HTERT RPE-1 (cell line): ENCODE results near the gene LHFPL4.
"Not testable (repeated sequence)": the region's sequence is repeated elsewhere in the genome, so short reads cannot be mapped to it uniquely, and the experiment has no call there.

Experiments used
- in situ Hi-C: fragments of 300-500 bp; cut with MboI; formaldehyde crosslinking; loops from 4 replicates; pipeline ENCODE4 v1.14.3; 2020; ENCODE audit warnings: low sequenced_read_pairs

LHFPL4 gene

DNA sequence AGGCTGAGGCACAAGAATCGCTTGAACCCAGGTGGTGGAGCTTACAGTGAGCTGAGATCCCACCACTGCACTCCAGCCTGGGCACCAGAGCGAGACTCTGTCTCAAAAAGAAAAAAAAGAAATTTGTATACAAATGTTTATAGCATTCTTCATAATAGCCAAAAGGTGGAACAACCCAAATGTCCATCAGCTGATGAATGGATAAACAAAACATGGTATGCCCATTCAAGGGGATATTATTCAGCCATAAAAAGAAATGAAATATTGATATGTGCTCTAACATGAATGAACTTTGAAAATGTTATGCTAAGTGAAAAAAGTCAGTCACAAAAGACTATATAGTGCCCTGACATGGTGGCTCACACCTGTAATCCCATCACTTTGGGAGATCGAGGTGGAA, 11.4 kb downstream of the LHFPL4 start:
- in situ Hi-C loops: no loop called here

DNA sequence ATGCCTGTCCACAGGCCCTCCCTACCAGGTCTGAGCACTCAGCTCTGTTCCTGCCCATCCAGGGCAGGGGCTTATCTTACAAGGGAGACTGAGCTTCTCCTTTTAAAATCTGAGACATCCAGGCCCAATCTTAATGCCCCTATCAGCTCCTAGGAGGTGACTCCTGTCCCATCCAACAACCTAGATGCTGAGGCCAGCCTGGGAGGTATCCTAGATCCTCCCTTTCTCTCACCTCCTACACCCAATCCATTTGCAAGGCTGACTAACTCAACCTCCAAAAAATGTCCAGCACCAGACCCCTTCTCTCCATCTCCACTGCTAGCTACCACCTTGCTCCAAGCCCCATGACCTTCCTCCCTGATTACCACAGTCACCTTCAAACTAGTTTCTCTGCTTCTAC, 17.4 kb downstream of the LHFPL4 start:
- in situ Hi-C loops: no loop called here

DNA sequence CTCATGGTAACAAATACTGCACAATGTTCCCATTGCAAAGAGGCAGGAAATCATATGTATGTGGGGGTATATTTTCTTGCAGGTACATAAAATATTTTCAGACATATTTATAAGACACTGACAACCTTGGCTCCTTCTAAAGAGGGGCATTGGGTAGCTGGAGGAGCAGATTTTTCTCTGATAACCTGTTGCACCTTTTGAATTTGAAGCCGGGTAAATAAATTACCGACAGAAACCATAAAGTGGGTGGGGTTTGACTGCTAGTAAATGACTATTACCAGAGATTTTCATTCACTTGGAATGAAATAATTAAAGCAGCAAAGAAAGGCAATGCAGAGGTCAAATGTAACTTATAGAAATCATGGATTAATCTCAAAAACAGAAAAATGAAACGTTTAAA, 19.2 kb downstream of the LHFPL4 start:
- in situ Hi-C loops: no loop called here

DNA sequence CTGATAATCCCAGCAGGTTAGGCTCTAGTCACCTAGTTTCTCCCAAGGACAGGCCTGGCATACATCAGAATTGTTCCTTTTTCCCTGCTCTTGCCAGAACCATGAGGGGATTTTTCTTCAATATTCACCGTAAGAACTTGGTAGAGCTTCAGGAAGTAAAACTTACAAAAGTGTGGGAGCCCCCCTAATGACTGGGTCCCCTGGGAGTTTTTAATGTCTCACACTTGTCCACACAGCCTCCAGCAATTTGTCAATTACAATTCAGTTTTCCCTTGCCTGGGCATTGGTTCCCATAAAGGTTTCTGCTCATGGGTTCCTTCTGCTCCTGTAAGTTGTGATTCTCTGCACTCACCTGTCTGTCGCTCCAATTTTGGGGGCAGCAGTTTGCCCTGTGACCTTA, 28.5 kb downstream of the LHFPL4 start:
- in situ Hi-C loops: no loop called here

DNA sequence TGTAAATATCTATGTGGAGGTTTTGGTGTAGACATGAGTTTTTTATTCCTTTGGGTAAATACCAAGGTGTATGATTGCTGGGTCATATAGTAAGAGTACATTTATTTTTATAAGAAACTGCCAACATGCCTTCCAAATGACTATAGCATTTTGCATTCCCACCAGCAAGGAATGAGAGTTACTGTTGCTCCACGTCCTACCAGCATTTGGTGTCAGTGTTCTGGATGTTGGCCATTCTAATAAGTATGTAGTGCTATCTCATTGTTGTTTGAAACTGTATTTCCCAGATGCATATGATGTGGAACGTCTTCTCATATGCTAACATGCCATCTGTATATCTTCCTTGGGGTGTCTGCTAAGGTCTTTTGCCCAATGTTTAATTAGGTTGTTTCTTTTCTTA, 38.7 kb downstream of the LHFPL4 start:
- in situ Hi-C loops: no loop called here

DNA sequence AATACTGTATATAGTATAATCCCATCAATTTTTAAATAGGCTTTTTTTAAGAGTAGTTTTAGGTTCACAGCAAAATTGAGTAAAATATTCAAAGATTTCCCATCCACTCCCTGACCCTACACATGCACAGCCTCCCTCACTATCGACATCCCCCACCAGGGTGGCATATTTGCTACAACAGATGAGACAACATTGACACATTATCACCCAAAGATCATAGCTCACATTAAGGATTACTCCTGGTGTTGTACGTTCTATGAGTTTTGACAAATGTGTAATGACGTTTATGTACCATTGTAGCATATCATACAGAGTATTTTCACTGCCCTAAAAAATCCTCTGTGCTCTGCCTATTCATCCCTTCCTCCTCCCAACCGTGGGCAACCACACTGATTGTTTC, 39.3 kb downstream of the LHFPL4 start:
- in situ Hi-C loops: no loop called here

DNA sequence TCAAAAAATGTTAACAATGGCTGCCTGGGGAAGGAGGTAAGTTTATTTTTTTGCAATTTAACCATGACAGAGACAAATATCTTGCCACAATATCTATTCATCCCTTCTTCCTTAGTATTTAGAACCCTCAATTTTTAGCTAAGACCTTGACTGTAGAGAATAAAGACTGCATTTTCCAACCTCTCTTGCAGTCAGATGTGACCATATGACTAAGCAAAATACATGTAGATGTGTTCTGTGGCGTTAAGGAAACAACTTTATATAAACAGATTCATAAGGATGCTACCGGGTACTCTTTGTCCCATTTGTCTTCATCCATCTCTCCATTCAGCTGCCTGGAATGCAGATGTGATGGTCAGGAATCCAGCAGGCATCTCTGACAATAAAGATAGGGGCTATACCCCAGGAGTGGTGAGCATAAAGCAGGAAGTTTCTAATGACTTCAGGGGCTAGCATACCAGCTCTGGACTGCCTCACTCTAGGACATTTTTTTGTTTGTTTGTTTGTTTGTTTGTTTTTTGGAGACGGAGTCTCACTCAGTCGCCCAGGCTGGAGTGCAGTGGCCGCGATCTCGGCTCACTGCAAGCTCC, 41.1 kb downstream of the LHFPL4 start:
- in situ Hi-C loops: no loop called here

DNA sequence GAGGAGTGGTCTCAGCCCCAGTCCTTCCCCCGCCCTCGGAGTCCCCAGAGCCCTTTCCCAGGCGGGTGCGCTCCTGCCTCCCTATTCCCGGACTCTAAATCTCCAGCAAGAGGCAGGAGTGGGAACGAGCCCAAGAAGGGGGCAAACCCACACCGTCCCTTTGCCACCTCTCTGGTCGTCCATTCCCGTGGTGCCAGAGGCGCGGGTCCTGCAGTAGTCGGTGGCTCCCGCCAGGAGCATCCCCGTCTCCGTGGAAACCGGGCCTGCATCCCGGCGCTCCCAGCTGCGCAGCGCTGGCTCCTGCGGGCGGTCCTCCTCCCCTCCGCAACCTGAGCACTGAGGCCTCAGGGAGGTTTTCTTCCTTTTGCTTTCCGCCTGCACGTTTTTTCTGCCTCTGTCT, 44.8 kb downstream of the LHFPL4 start:
- in situ Hi-C loops: no loop called here

DNA sequence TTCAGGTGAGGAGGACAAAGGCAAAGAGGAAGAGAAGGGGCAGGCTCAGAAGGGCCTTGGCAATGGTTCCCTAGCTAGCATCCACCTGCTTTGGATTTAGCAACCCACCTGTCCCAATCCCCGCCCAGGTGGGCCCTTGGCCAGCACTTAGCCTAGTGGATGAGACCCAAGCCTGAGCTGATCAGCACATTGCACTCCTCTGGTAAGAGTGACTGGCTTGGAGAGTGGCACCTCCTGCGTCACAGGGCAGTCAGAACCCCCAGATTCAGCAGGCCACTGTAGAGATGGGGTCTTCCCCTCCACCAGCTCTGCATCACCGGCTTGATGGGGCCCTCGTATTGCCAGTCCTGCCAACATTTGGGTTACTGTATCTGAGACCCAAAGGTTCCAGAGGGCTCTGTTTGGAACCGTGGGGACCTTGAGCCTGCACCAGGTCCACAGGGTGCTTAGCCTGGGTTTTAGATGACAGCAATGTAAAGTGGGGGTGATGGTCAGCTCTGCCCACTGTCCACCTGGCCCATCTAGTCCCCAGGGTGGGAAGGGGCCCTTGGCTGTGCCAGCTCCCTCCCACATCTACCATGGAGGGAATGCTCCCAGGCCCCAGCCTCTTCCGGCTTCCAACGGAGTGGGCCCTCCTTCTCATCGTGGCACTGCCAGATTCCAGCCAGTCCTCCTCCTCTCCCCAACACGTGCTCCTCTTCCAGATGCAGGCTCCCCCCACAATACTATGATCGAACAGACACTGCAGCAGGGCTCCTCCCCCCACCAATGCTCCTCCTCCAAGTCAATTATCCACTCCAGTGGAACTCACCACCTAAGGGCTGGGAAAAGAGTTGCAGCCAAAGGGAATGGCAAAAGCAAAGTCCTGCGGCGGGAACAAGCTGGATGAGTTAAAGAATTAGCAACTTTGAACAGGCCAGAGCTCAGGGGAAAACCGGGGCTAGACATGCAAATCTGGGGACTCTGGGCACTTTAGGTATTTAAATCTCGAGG, 45.7 kb downstream of the LHFPL4 start:
- in situ Hi-C loops: no loop called here

DNA sequence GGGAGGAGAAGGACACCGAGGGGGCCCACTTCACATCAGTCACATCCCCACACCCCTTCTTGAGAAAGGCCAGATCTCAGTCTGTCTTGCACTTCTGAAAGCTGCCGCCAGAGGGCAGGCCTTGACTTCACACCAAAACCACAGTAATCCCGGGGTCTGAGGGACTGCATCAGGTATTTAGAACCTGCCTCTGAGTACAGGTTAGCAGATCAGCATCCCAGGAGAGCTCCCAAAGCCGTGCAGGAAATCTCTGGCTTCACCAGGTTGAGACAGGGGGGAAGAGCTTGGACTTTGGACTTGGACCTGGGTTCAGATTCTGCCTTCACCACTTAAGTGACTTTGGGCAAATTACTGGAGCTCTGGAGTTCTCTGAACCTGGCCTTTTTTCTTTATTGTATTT, 50.3 kb downstream of the LHFPL4 start:
- in situ Hi-C loops: no loop called here

DNA sequence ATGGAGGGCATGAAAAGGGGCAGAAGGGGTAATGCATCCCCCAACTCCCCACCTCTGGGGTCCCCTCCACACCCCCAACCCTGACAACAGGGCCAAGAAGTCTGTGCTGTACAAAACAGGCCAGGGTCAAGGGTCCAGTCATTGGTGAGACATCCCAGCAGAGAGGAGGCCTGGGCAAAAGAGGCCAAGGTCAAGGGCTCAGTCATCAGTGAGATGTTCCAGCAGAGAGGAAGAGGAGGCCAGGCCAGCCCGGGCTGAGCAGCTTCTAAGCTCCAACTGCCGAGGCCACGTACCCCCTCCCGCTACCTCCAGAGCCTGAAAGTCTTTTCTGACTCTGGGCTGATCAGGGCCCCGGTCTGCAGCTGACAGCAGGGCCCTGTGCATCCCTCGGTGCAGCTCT, 52.4 kb downstream of the LHFPL4 start:
- in situ Hi-C loops: no loop called here

DNA sequence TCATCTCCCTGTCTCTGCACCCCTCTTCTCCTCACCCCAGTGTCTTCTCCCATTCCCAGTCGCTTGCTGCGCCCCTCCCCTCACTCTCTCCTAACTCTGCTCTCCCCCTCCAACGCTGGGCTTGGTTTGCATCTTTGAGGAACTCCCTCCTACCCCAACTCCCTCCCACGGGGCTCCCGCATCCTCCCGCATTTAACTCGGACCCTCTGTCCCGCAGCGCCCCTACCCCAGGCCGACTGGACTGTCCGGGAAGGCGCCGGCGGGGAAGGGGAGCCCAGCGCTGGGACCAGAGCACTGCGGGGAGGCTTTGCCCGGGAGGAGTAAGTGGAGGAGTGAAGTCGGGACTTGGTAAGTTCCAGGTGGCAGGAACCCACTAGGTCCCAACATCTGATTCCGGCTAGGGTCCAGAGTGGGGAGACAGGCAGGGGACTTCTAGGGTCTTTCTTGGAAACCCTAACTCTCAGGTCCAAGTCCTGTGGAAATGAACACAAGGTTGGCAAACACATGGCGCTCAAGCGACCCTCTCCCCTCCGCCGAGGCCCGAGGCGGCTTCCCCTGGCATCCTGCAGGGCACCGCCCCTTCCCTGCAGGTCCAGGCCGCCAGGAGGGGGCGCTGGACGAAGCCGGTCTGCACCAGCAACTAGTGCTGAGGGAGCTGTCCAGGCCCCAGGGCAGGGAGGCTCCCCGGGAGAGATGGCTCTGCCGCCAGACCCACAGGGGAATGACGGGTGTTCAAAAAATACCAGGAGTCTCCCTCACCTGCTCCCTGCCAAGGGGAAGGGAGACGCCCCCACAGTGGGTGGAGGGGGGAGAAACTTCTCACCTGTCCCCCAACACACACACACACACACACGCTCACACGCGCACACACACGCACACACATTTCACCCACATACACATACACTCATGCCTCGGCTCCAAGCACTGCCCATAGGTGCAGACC, 53.2 kb downstream of the LHFPL4 start:
- in situ Hi-C loops: no loop called here

DNA sequence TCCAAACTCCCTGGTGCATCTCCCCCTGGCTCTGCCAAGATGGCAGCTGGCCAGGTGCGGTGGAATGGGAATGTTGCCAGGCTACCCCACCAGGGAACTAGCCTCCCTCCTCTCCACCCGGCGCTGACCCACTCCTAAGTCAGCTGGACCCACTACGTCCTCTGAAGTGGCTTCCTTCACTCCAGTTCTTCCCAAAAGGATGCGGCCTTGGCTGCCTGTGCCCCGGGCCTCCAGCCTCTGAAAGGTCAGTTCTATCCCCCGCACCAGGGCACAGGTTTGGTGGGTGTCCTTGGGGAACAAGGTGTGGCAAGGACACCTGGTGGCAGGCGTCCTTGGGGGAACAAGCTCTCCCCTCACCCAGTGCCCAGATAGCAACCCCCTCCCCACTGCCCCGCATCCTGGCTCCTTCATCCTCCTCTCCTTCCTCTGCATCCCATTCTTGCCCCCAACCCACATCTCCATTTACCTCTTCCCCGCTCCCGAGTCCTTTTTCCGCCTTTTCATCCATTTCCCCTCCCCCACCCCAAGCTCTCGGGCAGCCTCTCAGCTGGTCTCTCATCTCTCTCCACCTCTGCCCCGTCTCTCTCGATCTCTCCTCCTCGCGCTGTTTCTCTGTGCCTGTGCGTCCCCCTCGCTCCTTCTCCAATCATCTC, 54.0 kb downstream of the LHFPL4 start:
- in situ Hi-C loops: no loop called here

DNA sequence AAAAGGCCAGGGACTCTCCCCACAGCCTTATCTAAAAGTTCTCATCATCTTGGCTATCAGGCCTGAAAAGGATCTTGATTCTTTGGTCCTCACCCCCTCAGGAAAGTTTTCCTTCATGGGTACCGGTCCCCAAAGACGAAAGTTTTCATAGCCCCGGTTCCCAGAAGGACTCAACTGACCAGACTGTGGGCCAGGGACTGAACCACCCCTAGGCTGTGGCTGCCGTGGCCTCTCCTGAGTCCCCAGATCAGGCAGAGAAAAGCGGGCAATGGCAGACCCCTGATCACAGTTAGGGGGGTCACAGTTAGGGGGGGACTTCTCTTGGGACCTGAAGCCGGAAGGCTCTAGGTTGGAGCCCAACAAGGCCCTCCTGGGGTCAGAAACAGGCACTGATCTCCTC, 54.8 kb downstream of the LHFPL4 start:
- in situ Hi-C loops: no loop called here

DNA sequence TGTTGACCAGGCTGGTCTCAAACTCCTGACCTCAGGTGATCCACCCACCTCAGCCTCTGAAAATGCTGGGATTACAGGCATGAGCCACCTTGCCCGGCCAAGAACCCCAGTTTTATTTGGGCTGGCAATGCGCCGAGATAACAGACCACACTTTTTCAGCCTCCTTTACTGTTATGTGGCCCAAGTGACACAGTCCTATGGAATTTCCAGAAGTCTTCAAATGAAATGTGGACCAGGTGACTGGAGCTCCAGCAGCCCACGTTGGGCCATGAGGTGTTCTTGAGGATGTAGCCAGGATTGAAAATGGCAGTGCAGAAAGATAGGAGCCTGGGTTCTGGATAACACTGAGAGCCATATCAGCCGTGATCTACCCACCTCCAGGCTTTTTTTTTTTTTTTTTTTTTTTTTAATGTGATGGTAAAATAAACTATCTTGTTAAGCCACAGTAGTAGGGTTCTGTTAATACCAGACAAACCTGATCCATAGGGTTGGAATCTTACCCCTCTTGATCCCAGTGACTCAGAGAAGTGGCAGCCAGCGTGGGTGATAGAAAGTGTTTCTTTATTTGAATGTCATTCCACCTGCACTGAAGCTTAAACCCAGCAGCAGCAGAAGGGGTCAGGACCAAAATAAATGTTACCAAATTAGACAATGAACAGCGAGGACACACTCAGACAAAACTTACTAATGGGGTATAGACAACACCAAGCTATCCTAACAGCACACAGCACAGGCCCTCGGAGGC, 55.6 kb downstream of the LHFPL4 start:
- in situ Hi-C loops: no loop called here

DNA sequence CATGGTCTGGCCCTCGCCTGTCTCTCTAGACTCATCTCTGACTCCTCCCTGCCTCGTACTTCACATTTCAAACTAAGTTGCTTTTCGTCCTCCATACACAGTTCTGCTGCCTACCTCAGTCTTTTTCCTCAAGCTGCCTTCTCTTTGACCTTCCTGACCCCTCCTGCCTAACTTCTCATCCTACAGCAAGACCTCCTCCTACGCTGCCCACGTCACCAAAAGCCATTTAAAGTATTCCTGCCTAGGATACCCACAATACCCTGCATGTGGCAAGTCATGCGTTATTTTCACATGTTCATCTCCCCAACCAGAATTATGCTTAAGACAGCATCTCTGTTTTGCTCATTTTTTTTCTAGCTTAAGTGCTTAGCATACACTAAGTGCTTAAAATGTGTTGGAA, 56.7 kb downstream of the LHFPL4 start:
- in situ Hi-C loops: no loop called here

DNA sequence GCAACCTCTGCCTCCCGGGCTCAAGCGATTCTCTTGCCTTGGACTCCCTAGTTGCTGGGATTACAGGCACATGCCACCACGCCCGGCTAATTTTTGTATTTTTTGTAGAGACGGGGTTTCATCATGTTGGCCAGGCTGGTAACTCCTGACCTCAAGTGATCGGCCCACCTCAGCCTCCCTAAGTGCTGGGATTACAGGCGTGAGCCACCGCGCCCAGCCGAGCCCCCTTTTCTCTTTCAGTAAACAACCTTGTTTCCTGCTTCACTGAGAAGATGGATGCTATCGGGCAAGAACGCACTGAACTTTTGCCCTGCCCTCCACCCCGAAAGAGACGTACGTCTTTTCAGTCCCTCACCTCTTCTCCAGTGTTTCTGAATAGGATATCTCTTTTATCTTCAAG, 59.6 kb downstream of the LHFPL4 start:
- in situ Hi-C loops: not testable (repeated sequence)

DNA sequence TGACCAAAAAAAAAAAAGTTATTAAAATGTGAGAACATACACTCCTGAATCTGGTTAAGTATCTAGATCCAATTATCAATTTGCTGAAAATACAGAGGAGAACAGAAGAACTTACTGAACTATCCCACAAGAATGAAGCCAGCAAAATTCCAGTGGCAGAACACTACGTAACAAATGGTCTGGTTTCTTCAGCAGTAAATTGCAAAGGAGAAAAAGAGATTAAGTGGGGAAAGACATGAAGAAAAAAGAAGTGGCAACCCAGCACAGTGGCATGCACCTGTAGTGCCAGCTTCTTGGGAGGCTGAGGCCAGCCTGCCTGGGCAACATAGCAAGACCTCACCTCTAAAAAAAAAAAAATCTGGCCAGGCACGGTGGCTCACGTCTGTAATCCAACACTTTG, 62.1 kb downstream of the LHFPL4 start:
- in situ Hi-C loops: no loop called here

DNA sequence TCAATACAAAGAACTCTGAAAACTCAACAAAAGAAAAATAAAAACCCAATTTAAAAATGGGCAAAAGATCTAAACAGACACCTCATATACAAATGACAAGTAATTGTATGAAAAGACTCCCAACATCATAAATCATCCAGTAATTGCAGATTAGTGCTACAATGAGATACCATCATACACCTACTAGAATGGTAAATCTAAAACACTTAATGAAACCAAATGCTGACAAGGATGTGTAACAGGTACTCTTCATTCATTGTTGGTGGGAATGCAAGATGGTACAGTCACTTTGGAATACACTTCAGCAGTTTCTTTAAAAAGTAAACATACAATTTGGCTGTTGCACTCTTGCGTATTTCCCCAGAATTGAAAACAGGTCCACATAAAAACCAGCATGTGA, 68.4 kb downstream of the LHFPL4 start:
- in situ Hi-C loops: no loop called here

DNA sequence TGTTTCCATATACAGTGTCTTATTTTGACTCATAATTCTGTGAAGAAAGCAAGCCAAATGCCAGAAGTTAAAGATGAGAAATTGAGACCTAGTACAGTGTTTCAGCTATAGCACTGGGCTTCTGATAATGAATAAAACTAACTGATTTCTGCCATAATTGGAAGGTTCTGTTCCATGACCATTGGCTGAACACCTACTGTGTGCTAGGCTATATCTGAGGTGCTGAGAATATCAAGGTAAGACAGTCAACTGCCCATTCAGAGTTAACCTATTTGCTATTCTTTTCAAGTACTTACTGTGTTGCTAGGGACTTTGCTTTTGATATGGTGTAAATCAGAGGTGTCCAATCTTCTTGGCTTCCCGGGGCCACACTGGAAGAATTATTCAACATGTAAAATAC, 73.4 kb downstream of the LHFPL4 start:
- in situ Hi-C loops: no loop called here
